Urothelium cell line (cell line): ENCODE measurements around the gene DNMT3A.
A peak's percentile ranks its signal among the peaks of the same experiment; 100 is the strongest.

Experiments
- DNase-seq: peaks from one replicate; pipeline ENCODE4 v3.0.0; 2011; ENCODE audit warnings: low spot score, mixed read lengths
- FAIRE-seq: peaks from 2 replicates; lab custom pipeline; 2011; peaks lifted over from hg19 to GRCh38; lab: Jason Lieb, UNC

Gene DNMT3A

GRCh38 chr2:25328152-25329085 lies 13.3 kb downstream of the DNMT3A start:
- DNase-seq: no peak
- no peak for FAIRE-seq

- FAIRE-seq (no peak), DNase-seq (no peak)
These were observed 15.3 kb downstream of the DNMT3A start for GRCh38 chr2:25326326-25327013.

GRCh38 chr2:25324905-25325592 lies 16.7 kb downstream of the DNMT3A start:
- FAIRE-seq (no peak), DNase-seq (no peak)

GRCh38 chr2:25324251-25324650 lies 17.5 kb downstream of the DNMT3A start:
- FAIRE-seq: peak; percentile 17
- DNase-seq: no peak

DNA sequence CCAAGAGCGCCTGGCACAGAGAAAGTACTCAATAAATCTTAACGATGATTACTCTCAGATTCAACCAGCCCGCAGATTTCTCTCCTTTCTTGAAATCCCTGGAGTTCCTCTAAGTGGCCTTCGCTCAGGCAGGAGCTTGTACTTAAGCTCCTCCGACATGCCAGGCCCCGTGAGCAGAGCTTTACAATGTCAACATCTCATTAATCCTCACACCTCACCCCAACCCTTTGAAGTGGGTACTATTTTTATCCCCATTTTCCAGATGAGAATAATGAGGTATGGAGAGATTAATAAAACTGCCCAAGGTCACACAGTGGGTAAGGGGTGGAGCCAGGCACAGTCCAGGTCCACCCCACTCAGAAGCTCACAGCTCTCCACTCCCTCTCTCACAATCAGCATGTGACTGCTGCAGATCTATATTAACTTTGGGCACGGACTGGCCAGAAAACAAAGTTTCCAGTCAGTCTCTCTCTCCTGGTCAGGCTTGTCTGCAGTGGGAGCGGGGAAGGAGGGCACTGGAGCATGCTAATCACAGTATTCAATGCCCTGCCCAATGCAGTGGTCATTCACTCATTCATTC lies 18.0 kb downstream of the DNMT3A start:
- DNase-seq: no peak
- no peak for FAIRE-seq

- FAIRE-seq (no peak), DNase-seq (no peak)
These were observed 18.6 kb downstream of the DNMT3A start for GRCh38 chr2:25323042-25323514.

- DNase-seq: no peak
- FAIRE-seq: no peak
These were observed 19.4 kb downstream of the DNMT3A start for GRCh38 chr2:25322312-25322711.

- FAIRE-seq (no peak), DNase-seq (no peak)
These were observed 21.6 kb downstream of the DNMT3A start for GRCh38 chr2:25320077-25320476.

DNA sequence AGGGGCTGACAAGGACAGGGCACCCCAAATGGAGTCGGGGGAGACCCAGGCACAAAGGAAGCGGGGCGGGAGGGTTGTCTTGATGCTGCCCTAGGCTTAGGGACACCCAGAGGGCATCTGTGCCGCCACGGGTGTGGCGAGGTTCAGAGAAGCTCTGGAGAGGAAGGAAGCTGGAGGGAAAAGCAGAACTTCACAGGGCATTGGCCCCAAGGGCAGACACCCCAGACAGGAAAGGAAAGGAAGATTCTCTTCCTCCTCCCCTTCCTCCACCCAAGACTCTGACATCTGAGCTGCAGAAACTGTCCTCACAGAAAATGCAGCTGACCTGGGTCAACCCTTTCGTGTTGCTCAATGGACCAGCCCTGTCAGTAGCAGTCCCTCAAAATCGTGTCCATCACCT lies 25.6 kb downstream of the DNMT3A start:
- no peak for FAIRE-seq
- no peak for DNase-seq

GRCh38 chr2:25315316-25315680 lies 26.4 kb downstream of the DNMT3A start:
- DNase-seq (no peak), FAIRE-seq (no peak)

DNA sequence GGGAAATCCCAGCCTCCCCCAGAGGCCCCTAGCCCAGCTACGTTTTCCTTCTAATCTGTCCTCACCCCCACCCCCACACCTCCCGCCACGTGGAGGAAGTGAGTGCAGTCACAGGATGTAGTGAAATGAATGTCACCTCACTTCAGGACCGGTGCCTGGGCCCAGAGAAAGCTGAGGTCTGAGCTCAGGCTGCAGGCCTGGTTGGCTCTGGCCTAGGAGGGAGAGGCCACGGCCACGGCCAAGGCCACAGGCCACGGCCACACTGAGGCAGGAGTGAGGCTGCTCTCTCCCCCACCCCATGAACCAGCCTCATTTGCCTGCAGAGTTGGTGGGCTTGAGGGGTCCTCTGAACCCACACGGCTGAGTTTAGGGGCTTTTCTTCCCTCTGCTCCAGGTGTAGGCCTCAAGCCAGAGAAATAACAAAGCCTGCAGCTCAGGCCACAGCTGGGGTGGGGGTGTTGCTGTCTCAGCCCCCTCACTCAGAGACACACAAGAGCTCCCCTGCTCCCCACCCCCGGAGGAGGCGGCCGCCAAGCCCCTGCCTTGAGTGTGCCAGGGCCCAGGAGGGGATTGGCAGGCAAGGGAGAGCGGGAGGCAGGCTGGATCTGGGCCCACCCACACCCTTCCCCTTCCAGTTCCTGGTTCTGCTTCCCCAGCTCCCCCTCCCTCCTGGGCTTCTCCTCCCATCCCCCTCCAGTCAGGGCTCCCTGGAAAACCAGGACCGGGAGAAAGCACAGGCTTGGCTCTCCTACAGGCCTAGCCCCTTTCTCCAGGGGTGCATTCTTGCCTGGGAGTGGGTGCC lies 27.0 kb downstream of the DNMT3A start:
- DNase-seq (no peak), FAIRE-seq (no peak)

DNA sequence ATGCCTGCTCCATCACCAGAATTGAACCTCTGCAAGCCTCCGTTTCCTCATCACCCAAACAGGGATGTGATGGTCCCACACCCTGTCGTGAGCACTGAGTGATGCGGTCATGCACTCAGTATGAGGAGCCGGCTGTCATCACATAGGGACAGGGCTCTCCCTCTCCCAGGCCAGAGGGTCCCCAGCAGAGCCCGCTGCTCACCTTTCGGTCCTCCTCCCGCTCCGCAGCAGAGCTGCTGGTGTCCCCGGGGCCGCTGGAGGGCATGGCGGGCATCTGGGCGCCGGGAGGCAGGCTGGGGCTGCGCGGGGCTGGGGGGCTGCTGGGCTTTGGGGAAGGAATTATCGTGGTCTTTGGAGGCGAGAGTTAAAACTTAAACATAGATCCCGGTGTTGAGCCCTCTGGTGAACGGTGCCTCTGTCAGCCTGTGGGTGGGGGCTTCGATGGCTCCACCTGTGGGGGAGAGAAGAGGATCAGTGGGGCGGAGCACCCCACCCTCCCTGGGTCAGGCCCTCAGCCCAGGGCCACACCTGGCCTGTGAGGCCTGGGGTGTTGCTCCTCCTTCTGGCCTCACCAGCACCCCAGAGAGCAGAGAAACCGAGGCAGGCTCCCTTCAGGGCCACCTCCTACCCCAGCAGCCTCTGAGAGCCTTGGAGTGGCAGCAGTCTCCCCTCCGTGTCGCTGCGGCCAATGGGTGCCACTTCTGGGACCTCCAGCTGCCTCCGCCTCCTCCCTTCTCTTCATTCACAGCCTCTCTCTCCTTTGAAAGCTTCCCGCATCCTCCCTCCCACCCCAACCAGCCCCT lies 27.8 kb downstream of the DNMT3A start:
- DNase-seq: no peak
- no peak for FAIRE-seq

DNA sequence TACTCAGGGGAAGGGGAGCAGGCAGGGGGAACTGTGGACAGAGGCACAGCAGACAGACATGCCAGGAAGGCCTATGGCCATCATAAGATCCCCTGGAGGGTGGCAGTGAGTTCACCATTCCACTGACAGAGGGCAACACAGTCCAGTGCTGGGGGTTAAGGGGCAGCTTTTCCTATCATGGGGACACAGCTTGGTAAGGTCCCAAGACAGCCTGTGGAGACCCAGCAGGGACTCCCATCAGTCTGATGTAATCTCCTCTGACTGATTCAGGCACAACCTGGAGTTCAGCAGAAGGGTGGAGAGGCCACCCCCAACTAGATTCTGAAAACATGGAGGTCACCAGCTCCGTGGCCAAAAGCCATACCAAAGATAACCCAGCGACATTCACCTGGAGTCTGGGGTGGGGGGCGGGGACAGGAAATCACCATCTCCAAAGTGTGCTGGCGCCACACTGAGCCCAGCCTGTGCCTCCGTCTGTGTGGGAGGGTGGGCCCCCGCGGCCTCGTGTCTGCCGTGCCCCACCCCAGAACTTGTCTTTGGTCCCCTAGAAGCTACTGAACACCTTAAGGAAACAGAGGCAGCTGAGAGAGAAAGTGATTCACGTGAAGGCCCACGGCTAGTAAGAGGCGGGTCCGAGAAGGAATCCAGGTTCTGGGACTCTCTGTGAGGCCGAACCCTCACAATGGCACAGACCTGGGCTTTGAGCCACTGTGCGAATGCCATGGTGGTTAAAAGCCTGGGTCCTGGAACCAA lies 28.6 kb downstream of the DNMT3A start:
- no peak for DNase-seq
- no peak for FAIRE-seq

- no peak for DNase-seq
- no peak for FAIRE-seq
These were observed 29.7 kb downstream of the DNMT3A start for GRCh38 chr2:25311865-25312575.

- DNase-seq (no peak), FAIRE-seq (no peak)
These were observed 30.5 kb downstream of the DNMT3A start for GRCh38 chr2:25310965-25311864.

- FAIRE-seq (no peak), DNase-seq (no peak)
These were observed 31.1 kb downstream of the DNMT3A start for GRCh38 chr2:25310709-25310964.

- DNase-seq (peak; percentile 57), FAIRE-seq (peak; percentile 71)
These were observed 32.3 kb downstream of the DNMT3A start for GRCh38 chr2:25309402-25309801.
